Nephron (organoid): Measurements from ENCODE around the gene OBP2B.

Source experiments
- H3K27ac Mint-ChIP-seq, 3 experiments: 2 replicates each; pipeline ENCODE4 v1.8.0; 2020; ENCODE audit warnings: mixed read lengths in 3 of 3, mild to moderate bottlenecking in 2 of 3, moderate library complexity in 1 of 3
- H3K27me3 Mint-ChIP-seq: 2 replicates; pipeline ENCODE4 v1.8.0; 2021; ENCODE audit warnings: low read depth, mild to moderate bottlenecking, moderate library complexity, mixed read lengths
- H3K36me3 Mint-ChIP-seq: 2 replicates; pipeline ENCODE4 v1.8.0; 2020; ENCODE audit warnings: low read depth, mixed read lengths
- H3K4me1 Mint-ChIP-seq: 2 replicates; pipeline ENCODE4 v1.8.0; 2020; ENCODE audit warnings: mixed read lengths
- H3K4me3 Mint-ChIP-seq, 3 experiments: 2 replicates each; pipeline ENCODE4 v1.8.0; 2020; ENCODE audit warnings: mild to moderate bottlenecking in 3 of 3, mixed read lengths in 3 of 3, moderate library complexity in 2 of 3
- H3K9me3 Mint-ChIP-seq: 2 replicates; pipeline ENCODE4 v1.8.0; 2020; ENCODE audit warnings: mixed read lengths
- TF ChIP-seq, protein P1 (sequence below), 3 experiments: fragments of 200-600 bp; sonication (generic); IDR thresholded peaks; one replicate each; pipeline ENCODE4 v1.5.0; 2021; ENCODE audit warnings: antibody characterized with exemption in 3 of 3; ENCODE audit not compliant: unreplicated experiment in 3 of 3

The OBP2B gene

DNA sequence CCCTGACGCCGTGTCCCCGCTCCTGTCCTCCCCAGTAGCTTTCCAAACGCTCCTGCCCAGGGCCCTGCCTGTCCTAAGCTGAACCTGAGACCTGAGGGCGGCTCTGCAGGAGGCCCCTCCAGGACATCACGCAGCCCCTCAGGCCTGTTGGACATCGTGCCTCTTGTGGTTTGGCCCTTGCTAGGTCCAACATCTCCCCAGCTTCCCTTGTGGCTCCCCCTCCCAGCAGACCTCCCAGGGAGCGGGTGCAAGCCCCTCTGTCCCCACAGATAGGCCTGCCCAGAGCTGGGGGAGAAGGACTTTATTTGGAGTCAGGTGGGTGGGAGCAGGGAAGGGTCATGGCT is 4.1 kb downstream of the OBP2B start:
- Mint-ChIP-seq H3K27ac (no peak overlapping the region), H3K36me3 (no peaks in the 10 kb centered on the region), H3K27me3 (peaks cover 38% of the 10 kb centered on the region), H3K4me1 (no peaks in the 10 kb centered on the region), H3K4me3 (no peak overlapping the region), H3K9me3 (no peaks in the 10 kb centered on the region)
- TF ChIP-seq, protein P1, sequence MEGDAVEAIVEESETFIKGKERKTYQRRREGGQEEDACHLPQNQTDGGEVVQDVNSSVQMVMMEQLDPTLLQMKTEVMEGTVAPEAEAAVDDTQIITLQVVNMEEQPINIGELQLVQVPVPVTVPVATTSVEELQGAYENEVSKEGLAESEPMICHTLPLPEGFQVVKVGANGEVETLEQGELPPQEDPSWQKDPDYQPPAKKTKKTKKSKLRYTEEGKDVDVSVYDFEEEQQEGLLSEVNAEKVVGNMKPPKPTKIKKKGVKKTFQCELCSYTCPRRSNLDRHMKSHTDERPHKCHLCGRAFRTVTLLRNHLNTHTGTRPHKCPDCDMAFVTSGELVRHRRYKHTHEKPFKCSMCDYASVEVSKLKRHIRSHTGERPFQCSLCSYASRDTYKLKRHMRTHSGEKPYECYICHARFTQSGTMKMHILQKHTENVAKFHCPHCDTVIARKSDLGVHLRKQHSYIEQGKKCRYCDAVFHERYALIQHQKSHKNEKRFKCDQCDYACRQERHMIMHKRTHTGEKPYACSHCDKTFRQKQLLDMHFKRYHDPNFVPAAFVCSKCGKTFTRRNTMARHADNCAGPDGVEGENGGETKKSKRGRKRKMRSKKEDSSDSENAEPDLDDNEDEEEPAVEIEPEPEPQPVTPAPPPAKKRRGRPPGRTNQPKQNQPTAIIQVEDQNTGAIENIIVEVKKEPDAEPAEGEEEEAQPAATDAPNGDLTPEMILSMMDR (IDR thresholded peaks at IDR 0.05; ENCODE audit: unreplicated experiment in 3 of 3): no peak

DNA sequence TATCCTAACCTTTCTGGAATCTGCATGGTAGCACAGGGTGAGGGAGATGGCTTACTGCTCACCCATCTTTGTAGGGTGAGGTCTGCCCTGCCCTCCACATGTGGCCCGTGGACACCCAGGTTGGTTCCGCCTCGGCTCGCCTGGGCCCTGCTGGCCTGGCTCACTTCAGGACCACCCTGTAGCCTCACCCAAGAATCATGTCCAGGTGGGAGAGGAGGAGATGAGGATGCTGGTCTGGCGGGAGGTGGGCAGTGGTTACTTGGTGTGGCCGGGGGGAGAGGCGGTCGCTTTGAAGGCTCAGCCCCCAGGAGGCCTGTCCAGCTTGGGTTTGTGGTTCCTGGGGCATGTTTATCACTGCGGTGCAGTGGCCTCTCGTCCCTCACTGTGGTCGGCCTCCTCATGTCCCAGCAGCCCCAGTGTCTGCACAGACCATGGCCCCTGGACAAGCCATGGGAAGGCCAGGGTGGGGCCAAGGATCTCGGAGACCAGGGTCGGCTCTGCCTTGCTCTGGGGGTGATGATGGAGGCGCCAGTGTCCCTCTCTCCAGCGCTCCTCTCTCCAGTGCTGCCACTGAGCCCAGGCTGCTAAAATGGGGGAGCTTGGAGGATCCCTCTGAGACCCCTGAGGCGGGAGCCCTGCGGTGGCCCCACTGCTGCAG is 4.6 kb downstream of the OBP2B start:
- Mint-ChIP-seq H3K27ac (no peak overlapping the region), H3K36me3 (no peaks in the 10 kb centered on the region), H3K4me1 (no peaks in the 10 kb centered on the region), H3K9me3 (no peaks in the 10 kb centered on the region), H3K27me3 (peaks cover 34% of the 10 kb centered on the region), H3K4me3 (no peak overlapping the region)
- TF ChIP-seq, protein P1 (IDR thresholded peaks at IDR 0.05; ENCODE audit: unreplicated experiment in 3 of 3): no peak

DNA sequence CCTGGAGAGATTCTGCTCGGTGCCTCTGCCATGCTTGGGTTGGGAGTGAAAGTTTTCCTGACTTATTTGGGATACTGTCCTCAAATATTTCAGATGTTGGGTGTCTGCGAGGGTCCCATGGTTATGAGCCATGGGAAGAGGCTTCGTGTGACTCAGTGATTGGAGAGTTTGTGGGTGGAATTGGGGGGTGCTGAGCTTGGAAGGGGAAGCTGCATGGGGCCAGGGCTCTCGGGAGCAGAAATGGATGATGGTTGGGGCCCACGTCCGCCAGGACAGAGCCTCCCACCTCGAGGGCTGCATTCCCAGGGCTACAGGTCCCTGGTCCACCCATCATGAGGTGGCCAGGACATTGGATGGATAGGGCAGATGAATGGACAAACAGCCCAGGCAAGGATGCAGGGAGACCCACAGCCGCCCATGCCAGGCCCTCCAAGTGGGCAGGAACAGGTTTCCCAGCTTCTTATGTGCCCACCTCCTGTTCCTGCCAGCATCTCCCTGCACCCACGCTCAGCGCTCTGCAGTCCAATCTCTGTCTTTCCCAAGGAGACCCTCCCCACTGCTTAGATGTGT is 5.5 kb downstream of the OBP2B start:
- Mint-ChIP-seq H3K9me3 (no peaks in the 10 kb centered on the region), H3K27me3 (peaks cover 34% of the 10 kb centered on the region), H3K4me1 (no peaks in the 10 kb centered on the region), H3K27ac (no peak overlapping the region), H3K4me3 (no peak overlapping the region), H3K36me3 (no peaks in the 10 kb centered on the region)
- TF ChIP-seq, protein P1 (IDR thresholded peaks at IDR 0.05; ENCODE audit: unreplicated experiment in 3 of 3): no peak

DNA sequence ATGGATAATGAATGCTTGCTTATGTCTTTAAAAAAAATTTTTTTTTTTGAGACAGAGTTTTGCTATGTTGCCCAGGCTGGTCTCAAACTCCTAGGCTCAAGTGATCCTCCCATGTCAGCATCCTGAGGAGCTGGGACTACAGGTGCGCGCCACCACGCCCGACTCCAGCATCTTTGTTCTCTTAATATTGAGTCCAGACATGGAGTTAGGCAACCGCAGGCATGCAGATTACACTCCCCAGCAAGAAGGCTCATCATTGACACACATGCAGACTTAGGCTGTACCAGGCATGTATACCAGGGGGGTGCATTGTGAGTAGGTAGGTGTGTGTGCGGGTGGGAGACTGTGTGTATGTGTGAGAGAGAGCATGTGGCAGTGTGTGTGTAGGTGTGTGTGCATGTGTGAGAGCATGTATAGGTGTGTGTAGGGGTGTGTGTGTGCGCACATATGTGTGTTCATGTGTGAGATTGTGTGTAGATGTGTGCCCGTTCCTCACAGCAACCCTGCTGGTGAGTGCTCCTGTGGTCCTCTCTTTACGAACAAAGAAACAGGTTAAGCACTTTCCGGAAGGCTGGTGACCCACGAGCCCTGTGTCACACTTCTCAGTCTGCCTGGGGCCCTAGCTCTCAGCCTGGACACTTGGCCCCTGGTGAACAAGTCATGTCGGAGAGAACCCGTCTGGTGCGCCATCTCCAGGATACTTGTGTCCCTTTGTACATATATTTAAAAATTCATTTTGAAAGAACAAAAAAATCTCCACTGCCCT is 6.2 kb downstream of the OBP2B start:
- H3K4me3 Mint-ChIP-seq: no peak overlapping the region
- no peaks in the 10 kb centered on the region for H3K4me1 Mint-ChIP-seq
- H3K9me3 Mint-ChIP-seq: no peaks in the 10 kb centered on the region
- TF ChIP-seq, protein P1 (IDR thresholded peaks at IDR 0.05; ENCODE audit: unreplicated experiment in 3 of 3): no peak
- no peaks in the 10 kb centered on the region for H3K36me3 Mint-ChIP-seq
- H3K27ac Mint-ChIP-seq: no peak overlapping the region
- peaks cover 34% of the 10 kb centered on the region for H3K27me3 Mint-ChIP-seq

DNA sequence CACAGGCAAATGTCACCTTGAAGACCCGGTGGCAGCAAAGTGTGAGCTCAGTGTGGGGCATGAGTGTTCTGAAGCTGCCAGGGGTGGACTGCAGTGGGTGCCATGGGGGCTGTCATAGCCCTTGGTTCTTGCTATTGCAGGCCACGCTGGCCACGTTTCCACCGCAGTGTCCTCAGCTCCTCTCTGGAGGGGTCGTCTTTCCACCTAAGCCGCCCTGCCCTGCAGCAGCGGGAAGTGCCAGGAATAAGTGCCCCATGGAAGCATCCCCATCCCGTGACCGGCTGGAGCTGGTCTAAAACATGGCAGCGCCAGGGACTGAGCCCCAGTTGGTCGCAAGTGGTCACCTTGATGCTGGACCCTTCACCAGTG is 6.9 kb downstream of the OBP2B start:
- Mint-ChIP-seq H3K27ac (no peak overlapping the region), H3K27me3 (peaks cover 31% of the 10 kb centered on the region), H3K9me3 (no peaks in the 10 kb centered on the region), H3K36me3 (no peaks in the 10 kb centered on the region), H3K4me3 (no peak overlapping the region), H3K4me1 (no peaks in the 10 kb centered on the region)
- TF ChIP-seq, protein P1 (IDR thresholded peaks at IDR 0.05; ENCODE audit: unreplicated experiment in 3 of 3): no peak
